Measurements from ENCODE around the gene LMAN2. TPM values are rescaled to one million over a fixed set of nuclear protein-coding genes. Genes with fewer than 3 reads are reported as not detected.
"Not testable (repeated sequence)": the region's sequence is repeated elsewhere in the genome, so short reads cannot be mapped to it uniquely, and the experiment has no call there.

The LMAN2 gene
- total RNA-seq, 4 donors from 2014 or later: 193 to 321 (median 268) TPM

- Histone ChIP-seq H3K36me3 (peaks cover 0 to 29% (median 0%) of the 10 kb centered on the region in 3 donors), H3K4me1 (peaks cover 4 to 22% (median 13%) of the 10 kb centered on the region in 4 donors), H3K27me3 (no peaks in the 10 kb centered on the region), H3K27ac (no peak overlapping the region), H3K9me3 (no peaks in the 10 kb centered on the region), H3K4me3 (no peak overlapping the region)
- TF ChIP-seq POLR2A (IDR thresholded peaks at IDR 0.05): no peak
- no peak for TF ChIP-seq CTCF (IDR thresholded peaks at IDR 0.05)
- no peak for DNase-seq
These were observed 2.2 kb downstream of the LMAN2 start for GRCh38 chr5:177349362-177349647.

- no peak for TF ChIP-seq POLR2A (IDR thresholded peaks at IDR 0.05)
- TF ChIP-seq CTCF (IDR thresholded peaks at IDR 0.05): no peak
- no peak overlapping the region for H3K4me3 ChIP-seq
- H3K9me3 ChIP-seq: no peaks in the 10 kb centered on the region
- H3K27ac ChIP-seq: no peak overlapping the region
- no peaks in the 10 kb centered on the region for H3K27me3 ChIP-seq
- peaks cover 0 to 36% (median 0%) of the 10 kb centered on the region in 3 donors for H3K36me3 ChIP-seq
- peaks cover 4 to 22% (median 13%) of the 10 kb centered on the region in 4 donors for H3K4me1 ChIP-seq
- no peak for DNase-seq
These were observed 3.8 kb downstream of the LMAN2 start for GRCh38 chr5:177347699-177348098.

GRCh38 chr5:177346820-177347219 lies 4.6 kb downstream of the LMAN2 start:
- H3K36me3 ChIP-seq: peaks cover 0 to 43% (median 0%) of the 10 kb centered on the region in 3 donors
- H3K27ac ChIP-seq: no peak overlapping the region
- H3K4me3 ChIP-seq: no peak overlapping the region
- TF ChIP-seq POLR2A (IDR thresholded peaks at IDR 0.05): no peak
- TF ChIP-seq CTCF (IDR thresholded peaks at IDR 0.05): no peak
- peaks cover 4 to 22% (median 13%) of the 10 kb centered on the region in 4 donors for H3K4me1 ChIP-seq
- H3K9me3 ChIP-seq: no peaks in the 10 kb centered on the region
- no peaks in the 10 kb centered on the region for H3K27me3 ChIP-seq
- no peak for DNase-seq

GRCh38 chr5:177344891-177345290 lies 6.6 kb downstream of the LMAN2 start:
- DNase-seq: no peak
- Histone ChIP-seq H3K4me3 (no peak overlapping the region), H3K4me1 (peaks cover 1 to 12% (median 4%) of the 10 kb centered on the region in 4 donors), H3K27ac (no peak overlapping the region), H3K27me3 (no peaks in the 10 kb centered on the region), H3K9me3 (no peaks in the 10 kb centered on the region), H3K36me3 (peaks cover 0 to 52% (median 0%) of the 10 kb centered on the region in 3 donors)
- TF ChIP-seq POLR2A (IDR thresholded peaks at IDR 0.05) (no peak), CTCF (IDR thresholded peaks at IDR 0.05) (no peak)

GRCh38 chr5:177343777-177344176 lies 7.7 kb downstream of the LMAN2 start:
- no peaks in the 10 kb centered on the region for H3K27me3 ChIP-seq
- no peak for TF ChIP-seq POLR2A (IDR thresholded peaks at IDR 0.05)
- TF ChIP-seq CTCF (IDR thresholded peaks at IDR 0.05): no peak
- no peak for DNase-seq
- peaks cover 0 to 49% (median 0%) of the 10 kb centered on the region in 3 donors for H3K36me3 ChIP-seq
- H3K4me3 ChIP-seq: no peak overlapping the region
- no peak overlapping the region for H3K27ac ChIP-seq
- peaks cover 0 to under 1% (median 0%) of the 10 kb centered on the region in 4 donors for H3K4me1 ChIP-seq
- no peaks in the 10 kb centered on the region for H3K9me3 ChIP-seq

- peaks cover 0 to 56% (median 0%) of the 10 kb centered on the region in 3 donors for H3K36me3 ChIP-seq
- not testable (repeated sequence) for H3K27ac ChIP-seq, H3K9me3 ChIP-seq, H3K4me3 ChIP-seq, H3K27me3 ChIP-seq, DNase-seq, H3K4me1 ChIP-seq
These were observed 8.5 kb downstream of the LMAN2 start for GRCh38 chr5:177343000-177343399.

All from Peyer's patch (tissue), 4 donors.